ENCODE results near the gene NIT1. TPM values are rescaled to one million over a fixed set of nuclear protein-coding genes. Genes with fewer than 3 reads are reported as not detected.

Gene NIT1
- total and polyA plus RNA-seq, 2 of the 8 experiments (the other 6 are each of a cell fraction or from before 2014, with no cell fraction given) = 33.0 to 40.4 TPM

GRCh38 chr1:161082483-161082882, 35.4 kb upstream of the NIT1 start:
- no peak overlapping the region for H3K56ac ChIP-seq (replicated peaks; ENCODE audit: insufficient read length, low read depth, low read length)
- no peaks in the 10 kb centered on the region for H3K23me2 ChIP-seq (ENCODE audit: low read depth, low read length)
- no peak overlapping the region for H2BK120ac ChIP-seq (replicated peaks; ENCODE audit: low read depth, low read length)
- no peaks in the 10 kb centered on the region for H3K79me2 ChIP-seq (ENCODE audit: control insufficient read depth in 1 of 2, insufficient read depth in 2 of 2, low read length in 2 of 2)
- H3K9ac ChIP-seq (replicated peaks in 1 of 4; ENCODE audit: extremely low read depth in 1 of 4, low read depth in 3 of 4, low read length in 3 of 4) = no peak overlapping the region
- no peak overlapping the region for H2AFZ ChIP-seq (ENCODE audit: low read length)
- no peak overlapping the region for H4K91ac ChIP-seq (replicated peaks; ENCODE audit: insufficient read length, low read length)
- DNase-seq (ENCODE audit: low read depth in 1 of 2, low spot score in 2 of 2) (no peak), FAIRE-seq (no peak)
- H3K27me3 ChIP-seq (replicated peaks in 1 of 4; ENCODE audit: control insufficient read depth in 3 of 4, extremely low read depth in 1 of 4, insufficient read depth in 3 of 4, low read length in 3 of 4) = no peaks in the 10 kb centered on the region
- no peak overlapping the region for H2BK5ac ChIP-seq (ENCODE audit: low read depth, low read length)
- no peak overlapping the region for H3K4me2 ChIP-seq (ENCODE audit: insufficient read depth in 1 of 2, low read depth in 2 of 2, low read length in 2 of 2)
- H3K23ac ChIP-seq (ENCODE audit: insufficient read length) = no peak overlapping the region
- no peak overlapping the region for H2BK20ac ChIP-seq (ENCODE audit: low read length)
- no peaks in the 10 kb centered on the region for H4K20me1 ChIP-seq (replicated peaks in 1 of 2; ENCODE audit: control insufficient read depth in 1 of 2, insufficient read depth in 2 of 2, low read length in 2 of 2)
- no peak overlapping the region for H4K5ac ChIP-seq (ENCODE audit: insufficient read length, low read depth, low read length)
- H3K36me3 ChIP-seq (ENCODE audit: control insufficient read depth in 2 of 4, insufficient read depth in 4 of 4, low read length in 3 of 4) = no peaks in the 10 kb centered on the region
- no peak overlapping the region for H3K4ac ChIP-seq (replicated peaks; ENCODE audit: insufficient read length, low read depth, low read length)
- H3K4me3 ChIP-seq (ENCODE audit: extremely low read depth in 1 of 4, insufficient read depth in 2 of 4, low read depth in 3 of 4, low read length in 4 of 4) = no peak overlapping the region
- no peak overlapping the region for H4K8ac ChIP-seq (ENCODE audit: extremely low read depth, insufficient read depth, low read length)
- H3K27ac ChIP-seq (ENCODE audit: low read depth, low read length) = no peak overlapping the region
- no peak overlapping the region for H3K14ac ChIP-seq (ENCODE audit: insufficient read length)
- H2BK15ac ChIP-seq (ENCODE audit: low read length) = no peak overlapping the region
- H3K9me3 ChIP-seq (ENCODE audit: insufficient read depth in 2 of 2, low read depth in 1 of 2, low read length in 1 of 2) = no peaks in the 10 kb centered on the region
- 80% methylated on average over 2 of the region's 2 CpGs; no CpG with 5 or more reads in 1 of the 2 experiments for WGBS, 2 experiments (ENCODE audit: extremely low coverage in 1 of 2, insufficient coverage in 1 of 2, insufficient read length in 1 of 2, insufficient replicate concordance in 2 of 2, low coverage in 1 of 2, low lambda C conversion rate in 2 of 2, missing lambda C conversion rate in 1 of 2)
- CTCF ChIA-PET (ENCODE audit: partially characterized antibody) = interaction anchor here (1.0 to 17.8 kb wide), 4 partner anchors 10 to 55 kb away, joined by 3 to 282 read pairs (median 80); partner anchors contain the start of genes ARHGAP30 and KLHDC9
- peaks cover 0 to 6% (median 0%) of the 10 kb centered on the region in 4 experiments; a peak in 4 of 7 replicates for H3K4me1 ChIP-seq (replicated peaks in 1 of 4; ENCODE audit: control insufficient read depth in 3 of 4, insufficient read depth in 4 of 4, low read length in 3 of 4)
- no peak overlapping the region for H2BK12ac ChIP-seq (ENCODE audit: low read depth, low read length)
- POLR2A ChIA-PET (ENCODE audit: partially characterized antibody) = interaction anchor here (1.4 kb wide), 1 partner anchor 37 kb away, joined by 3 read pairs; the partner anchor contains the start of gene USF1
- TF ChIP-seq JUND (IDR thresholded peaks at IDR 0.05; ENCODE audit: low read length) (no peak), PHF8 (conservative IDR thresholded peaks at IDR 0.05; ENCODE audit: low read depth, low read length) (no peak), CBX5 (IDR thresholded peaks at IDR 0.05; ENCODE audit: low read depth, low read length) (no peak), HDAC6 (IDR thresholded peaks at IDR 0.05; ENCODE audit: low read depth, low read length) (no peak), ASH2L (IDR thresholded peaks at IDR 0.05; ENCODE audit: low read length) (no peak), MAFK (IDR thresholded peaks at IDR 0.05; ENCODE audit: low read depth, low read length) (no peak), FOSL1 (IDR thresholded peaks at IDR 0.05; ENCODE audit: insufficient read depth, low read depth, low read length) (no peak), KDM4A (IDR thresholded peaks at IDR 0.05; ENCODE audit: low read depth, low read length, severe bottlenecking) (no peak), EP300 (IDR thresholded peaks at IDR 0.05; ENCODE audit: borderline replicate concordance in 1 of 2, low read depth in 2 of 2, low read length in 2 of 2) (no peak), SP4 (IDR thresholded peaks at IDR 0.05; ENCODE audit: low read length) (no peak), BCL11A (IDR thresholded peaks at IDR 0.05; ENCODE audit: low read depth in 2 of 2, low read length in 2 of 2) (no peak), POU5F1 (IDR thresholded peaks at IDR 0.05; ENCODE audit: low read depth, low read length) (no peak)
- TF ChIP-seq, protein P1, sequence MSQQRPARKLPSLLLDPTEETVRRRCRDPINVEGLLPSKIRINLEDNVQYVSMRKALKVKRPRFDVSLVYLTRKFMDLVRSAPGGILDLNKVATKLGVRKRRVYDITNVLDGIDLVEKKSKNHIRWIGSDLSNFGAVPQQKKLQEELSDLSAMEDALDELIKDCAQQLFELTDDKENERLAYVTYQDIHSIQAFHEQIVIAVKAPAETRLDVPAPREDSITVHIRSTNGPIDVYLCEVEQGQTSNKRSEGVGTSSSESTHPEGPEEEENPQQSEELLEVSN (IDR thresholded peaks at IDR 0.05) = no peak
- H3K79me1 ChIP-seq (ENCODE audit: low read depth, low read length) = no peaks in the 10 kb centered on the region
- H2AK5ac ChIP-seq (ENCODE audit: low read depth, low read length) = no peak overlapping the region
- no peak overlapping the region for H3K18ac ChIP-seq (ENCODE audit: extremely low read depth, low read length)

All from H1 (cell line).